H1 (cell line): ENCODE measurements around the gene PDE1A. TPM values are rescaled to one million over a fixed set of nuclear protein-coding genes. Genes with fewer than 3 reads are reported as not detected.

Source experiments
- CREB1 ChIP-seq: IDR thresholded peaks from 2 replicates; pipeline ENCODE4 v1.6.1; 2012; ENCODE audit warnings: inconsistent platforms
- EP300 ChIP-seq, 2 experiments: IDR thresholded peaks; 1 replicate in 1 of 2; 2 replicates in 1 of 2; pipeline ENCODE4 v1.6.1; 2011 to 2012; ENCODE audit warnings: low read depth in 2 of 2, low read length in 2 of 2, mild to moderate bottlenecking in 2 of 2, borderline replicate concordance in 1 of 2, inconsistent platforms in 1 of 2, moderate library complexity in 1 of 2
- KDM1A ChIP-seq: fragments of 200-600, 300-600 bp; sonication (generic); IDR thresholded peaks from 2 replicates; pipeline ENCODE4 v1.7.1; 2016; ENCODE audit warnings: mild to moderate bottlenecking, low read length, borderline replicate concordance
- POLR2A ChIP-seq, 2 experiments: IDR thresholded peaks; 1 replicate in 1 of 2; 2 replicates in 1 of 2; pipeline ENCODE4 v1.6.1; 2011; ENCODE audit warnings: low read depth in 2 of 2, low read length in 2 of 2, mild to moderate bottlenecking in 2 of 2; ENCODE audit errors: control extremely low read depth in 1 of 2
- POU5F1 ChIP-seq: IDR thresholded peaks from 2 replicates; pipeline ENCODE4 v1.6.1; 2011; ENCODE audit warnings: low read depth, mild to moderate bottlenecking, low read length, moderate library complexity
- SUZ12 ChIP-seq: fragments of 200-600 bp; sonication (generic); IDR thresholded peaks from 2 replicates; pipeline ENCODE4 v1.6.1; 2012; ENCODE audit warnings: mild to moderate bottlenecking, inconsistent platforms, low read length, moderate library complexity, mixed read lengths
- polyA plus RNA-seq, 7 experiments: library from polyadenylated mRNA; depleted of rRNA in 3 of 7; stranded (reverse) in 5 of 7; unstranded in 2 of 7; fragments of >200 nt in 5 of 7; fragments of 200-250 nt in 2 of 7; gene quantifications; 1 replicate in 5 of 7; 2 replicates in 1 of 7; 4 replicates in 1 of 7; pipeline versions ENCODE4 v1.2.1 to v1.2.3, GENCODE V29; 2011 to 2013; ENCODE audit warnings: missing spikeins in 2 of 7, mixed read lengths in 2 of 7
- total RNA-seq: library from RNA; stranded (reverse); fragmentation: NEBNext Ultra II Directional; extraction: Animal tissue kit (Norgen Biotek cat#: 25700); gene quantifications from 2 replicates; pipeline ENCODE4 v1.2.1, GENCODE V29; 2021

Gene PDE1A
- total and polyA plus RNA-seq, 2 of the 8 experiments (the other 6 are each of a cell fraction or from before 2014, with no cell fraction given) = 0.34 TPM; not detected in 1

DNA sequence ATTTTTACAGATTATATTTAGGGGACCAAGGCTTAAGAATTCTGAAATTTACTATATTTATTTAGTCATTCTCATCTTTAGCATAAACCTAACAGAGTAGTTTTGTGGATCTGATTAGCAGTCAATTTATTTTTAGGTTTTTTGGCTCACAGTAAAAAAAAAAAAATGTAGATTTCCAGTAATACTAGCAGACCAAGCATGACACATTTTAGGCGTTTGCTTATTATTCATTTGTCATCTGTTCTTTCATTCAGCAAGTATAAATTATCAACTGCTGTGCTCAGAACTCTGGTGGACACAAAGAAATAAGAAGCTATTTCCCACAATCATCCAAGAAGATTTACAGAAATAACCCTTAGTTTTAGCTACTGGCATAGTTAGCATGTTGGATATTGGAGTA is 20.6 kb downstream of the PDE1A start (continued):
- TF ChIP-seq POLR2A (IDR thresholded peaks at IDR 0.05; ENCODE audit: control extremely low read depth in 1 of 2, low read depth in 2 of 2, low read length in 2 of 2) (no peak), SUZ12 (no peak), KDM1A (no peak), CREB1 (no peak), EP300 (IDR thresholded peaks at IDR 0.05; ENCODE audit: borderline replicate concordance in 1 of 2, low read depth in 2 of 2, low read length in 2 of 2) (no peak), POU5F1 (no peak)
